IMR-90 (cell line): Measurements from ENCODE around the gene UQCRQ.

Experiments
- BHLHE40 ChIP-seq: fragments of 150-350 bp; IDR thresholded peaks from 2 replicates; pipeline ENCODE4 v1.6.1; 2016; ENCODE audit warnings: mild to moderate bottlenecking, low read depth, low read length
- CEBPB ChIP-seq: IDR thresholded peaks from 2 replicates; pipeline ENCODE4 v1.6.1; 2012; ENCODE audit warnings: low read depth, low read length, improper control_type of control experiment
- CTCF ChIP-seq: conservative IDR thresholded peaks from 2 replicates; pipeline ENCODE4 v1.5.1; 2012; ENCODE audit warnings: mild to moderate bottlenecking, low read depth, low read length, improper control_type of control experiment
- MAZ ChIP-seq: IDR thresholded peaks from 2 replicates; pipeline ENCODE4 v1.6.1; 2012; ENCODE audit warnings: low read depth, mild to moderate bottlenecking, low read length, improper control_type of control experiment, moderate library complexity, borderline replicate concordance
- NFE2L2 ChIP-seq: fragments of 150-350 bp; IDR thresholded peaks from 2 replicates; pipeline ENCODE4 v1.6.1; 2016; ENCODE audit warnings: low read depth, mild to moderate bottlenecking, low read length
- POLR2A ChIP-seq: IDR thresholded peaks from 2 replicates; pipeline ENCODE4 v1.6.1; 2012; ENCODE audit warnings: mild to moderate bottlenecking, low read depth, low read length
- RFX5 ChIP-seq: IDR thresholded peaks from 2 replicates; pipeline ENCODE4 v1.8.0; 2012; ENCODE audit warnings: low read depth, mild to moderate bottlenecking, low read length, moderate library complexity
- SMC3 ChIP-seq: fragments of 150-350 bp; IDR thresholded peaks from 2 replicates; pipeline ENCODE4 v1.6.1; 2016; ENCODE audit warnings: low read depth, mild to moderate bottlenecking, antibody characterized with exemption, low read length, moderate library complexity
- USF2 ChIP-seq: fragments of 150-350 bp; IDR thresholded peaks from 2 replicates; pipeline ENCODE4 v1.6.1; 2017; ENCODE audit warnings: mild to moderate bottlenecking, antibody characterized with exemption, low read length, low read depth

- TF ChIP-seq CTCF (no peak), SMC3 (no peak), BHLHE40 (no peak), POLR2A (no peak), RFX5 (no peak), MAZ (no peak), NFE2L2 (no peak), USF2 (no peak), CEBPB (no peak)
Observed at GRCh38 chr5:132889501-132889900, 23.1 kb downstream of the UQCRQ start.
